Activated gamma-delta T cell treated with anti-CD3 and anti-CD28 coated beads, Interleukin-2, amount 50 U/mL, for 16 hours (primary cell): ENCODE data around the gene TM9SF4.

Experiments
- DNase-seq: peaks from one replicate; pipeline ENCODE4 v3.0.0-alpha.2; 2020; ENCODE audit warnings: low read depth

Gene TM9SF4

DNA sequence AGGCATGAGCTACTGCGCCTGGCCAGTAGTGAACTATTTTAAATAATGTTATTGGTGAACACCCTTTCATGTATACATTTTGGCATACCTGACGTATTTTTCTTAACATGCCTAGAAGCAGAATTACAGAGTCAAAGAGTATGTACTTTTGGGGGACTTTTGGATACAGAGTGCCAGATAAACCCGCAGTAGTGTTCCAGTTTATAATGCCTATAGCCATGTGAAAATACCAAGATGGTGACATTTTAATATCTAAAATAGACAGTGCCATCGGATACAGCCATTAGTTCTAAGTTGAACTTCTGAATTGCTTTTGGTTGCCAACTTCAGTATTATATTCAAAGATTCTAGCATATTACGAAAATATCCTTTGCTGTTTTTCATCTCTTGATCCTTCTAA, 20.3 kb downstream of the TM9SF4 start:
- no peak for DNase-seq

DNA sequence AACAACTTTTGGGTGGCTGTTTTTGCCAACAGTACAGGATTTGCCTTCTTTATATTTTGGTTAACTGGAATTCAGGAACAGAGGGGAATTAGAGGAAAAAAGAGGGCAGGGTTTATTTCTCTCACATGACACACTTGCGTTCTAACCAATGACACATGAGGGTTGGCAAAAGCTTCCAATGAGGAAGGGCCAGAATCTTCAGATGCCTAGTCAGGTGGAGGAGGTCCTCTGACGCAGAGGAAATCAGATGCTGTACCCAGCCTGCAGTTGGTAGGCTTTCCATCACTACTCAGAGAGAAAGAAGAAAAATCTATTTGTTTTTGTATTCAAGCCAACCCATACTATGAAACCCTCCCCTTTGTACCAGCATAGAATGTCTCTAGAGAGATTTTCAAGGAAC, 20.8 kb downstream of the TM9SF4 start:
- no peak for DNase-seq

DNA sequence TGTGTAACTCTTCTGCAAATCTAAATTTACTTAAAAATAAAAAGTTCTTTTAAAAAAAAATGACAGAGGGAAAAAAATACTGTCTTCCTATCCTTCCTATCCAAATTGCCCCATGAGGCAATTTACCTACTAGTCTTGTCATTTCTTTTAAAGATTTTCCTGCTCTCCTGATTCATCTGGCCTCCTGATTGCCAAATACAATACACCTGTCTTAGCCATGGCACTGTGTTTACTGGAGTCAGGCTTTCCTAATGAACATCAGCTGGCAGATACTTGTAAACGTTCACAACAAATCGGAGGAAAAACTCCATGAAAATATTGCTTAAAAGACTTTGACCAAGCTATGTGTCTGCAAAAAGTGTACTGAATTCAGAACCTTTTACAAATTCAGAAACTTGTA, 21.5 kb downstream of the TM9SF4 start:
- DNase-seq = no peak

DNA sequence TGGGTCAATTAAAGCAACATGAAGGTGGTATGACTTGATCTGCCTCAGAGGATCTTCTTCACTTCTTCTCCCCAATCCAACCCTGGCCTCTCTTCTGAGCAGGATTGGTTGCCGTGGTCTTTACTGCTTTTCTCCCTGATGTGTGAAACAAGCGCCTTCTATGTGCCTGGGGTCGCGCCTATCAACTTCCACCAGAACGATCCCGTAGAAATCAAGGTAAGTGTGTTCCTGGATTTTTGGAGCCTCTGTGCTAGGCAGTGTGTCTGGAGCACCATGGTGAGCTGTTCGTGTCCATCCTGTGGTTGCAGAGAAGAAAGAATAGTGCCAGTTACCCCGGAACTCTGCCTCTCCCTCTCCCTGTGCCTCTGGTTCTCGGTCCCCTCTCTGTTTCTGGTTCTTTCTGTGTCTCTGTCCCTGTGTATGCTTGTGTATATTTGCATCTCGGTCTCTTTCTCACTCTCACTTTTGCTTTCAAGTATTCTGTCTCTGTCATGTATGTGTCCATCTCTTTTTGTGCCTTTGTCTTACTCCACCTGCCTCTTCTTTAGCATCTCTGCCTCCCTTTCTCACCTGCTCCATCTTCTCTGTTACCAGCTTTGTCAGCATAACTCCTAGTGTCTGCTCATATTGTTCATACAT, 23.5 kb downstream of the TM9SF4 start:
- DNase-seq = no peak

DNA sequence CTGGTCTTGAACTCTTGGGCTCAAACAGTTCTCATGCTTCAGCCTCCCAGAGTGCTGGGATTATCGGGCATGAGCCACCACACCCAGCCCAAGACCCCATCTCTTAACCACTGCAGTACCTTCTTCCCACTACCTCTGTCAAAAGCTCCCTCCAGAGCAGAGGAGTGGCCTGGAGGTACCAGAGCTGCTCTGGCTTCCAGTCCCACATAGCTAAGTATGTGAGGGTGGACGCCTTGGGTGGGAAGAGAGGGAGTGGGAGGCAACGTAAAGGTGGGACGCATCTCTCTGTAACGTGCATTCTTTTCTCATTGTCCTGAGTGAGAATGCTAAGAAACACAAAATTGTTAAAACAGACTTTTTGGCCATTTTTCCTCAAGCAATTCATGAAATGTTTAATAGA, 24.5 kb downstream of the TM9SF4 start:
- no peak for DNase-seq

DNA sequence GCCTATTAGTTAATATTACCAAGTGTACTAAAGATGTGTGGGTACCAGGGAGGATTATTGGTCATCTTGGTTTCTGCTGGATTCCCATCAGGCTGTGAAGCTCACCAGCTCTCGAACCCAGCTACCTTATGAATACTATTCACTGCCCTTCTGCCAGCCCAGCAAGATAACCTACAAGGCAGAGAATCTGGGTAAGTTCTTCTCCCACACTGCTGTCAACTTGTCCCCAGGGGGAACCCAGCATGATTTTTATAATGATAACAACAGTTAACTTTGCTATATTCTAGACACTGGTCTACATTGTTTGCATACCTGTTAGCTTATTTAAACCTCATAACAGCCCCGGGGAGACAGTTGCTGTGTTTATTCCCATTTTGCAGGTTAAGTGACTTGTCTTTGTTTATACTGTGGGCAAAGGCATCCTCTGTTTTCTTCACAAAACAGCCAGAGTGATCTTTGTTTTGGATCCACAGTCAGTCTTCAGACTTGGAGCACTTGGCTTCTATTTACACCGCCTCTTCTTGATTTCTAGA, 26.5 kb downstream of the TM9SF4 start:
- DNase-seq = no peak

DNA sequence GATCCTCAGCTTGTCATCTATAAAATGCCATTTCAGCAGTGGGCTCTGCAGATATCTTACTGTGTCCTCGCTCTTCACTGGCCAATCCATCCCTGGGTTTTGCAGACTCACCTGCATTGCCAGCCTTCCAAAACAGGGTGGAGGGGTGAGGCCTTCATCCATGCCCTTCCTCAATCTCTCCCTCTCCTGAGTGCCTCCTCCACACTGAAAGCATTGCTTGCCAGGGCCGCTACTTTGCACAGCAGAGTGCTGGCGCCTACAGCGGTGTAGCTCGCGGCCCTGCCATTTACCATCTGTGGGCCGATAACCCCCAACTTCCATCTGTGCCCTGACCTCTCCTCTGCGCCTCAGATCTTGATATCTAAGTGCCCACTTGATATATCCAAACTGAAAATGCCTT, 29.4 kb downstream of the TM9SF4 start:
- no peak for DNase-seq

DNA sequence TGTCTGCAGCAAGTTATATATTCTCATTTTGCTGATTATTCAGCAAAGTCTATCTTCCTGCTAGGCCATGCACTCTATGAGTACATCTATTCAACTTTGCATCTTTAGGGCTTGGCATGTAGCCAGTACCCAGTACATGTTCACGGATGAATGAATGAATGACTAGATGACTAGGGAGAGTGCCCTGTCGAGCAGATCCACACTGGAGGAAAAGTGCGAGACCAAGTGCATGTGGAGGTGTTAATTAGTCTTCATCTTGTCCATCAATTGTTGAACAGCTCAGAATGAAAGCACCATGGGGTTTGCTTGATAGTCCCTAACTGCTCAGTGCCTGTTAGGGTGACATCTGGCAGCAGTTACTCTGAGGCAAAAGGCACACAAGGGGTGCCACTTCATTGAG, 30.4 kb downstream of the TM9SF4 start:
- no peak for DNase-seq

DNA sequence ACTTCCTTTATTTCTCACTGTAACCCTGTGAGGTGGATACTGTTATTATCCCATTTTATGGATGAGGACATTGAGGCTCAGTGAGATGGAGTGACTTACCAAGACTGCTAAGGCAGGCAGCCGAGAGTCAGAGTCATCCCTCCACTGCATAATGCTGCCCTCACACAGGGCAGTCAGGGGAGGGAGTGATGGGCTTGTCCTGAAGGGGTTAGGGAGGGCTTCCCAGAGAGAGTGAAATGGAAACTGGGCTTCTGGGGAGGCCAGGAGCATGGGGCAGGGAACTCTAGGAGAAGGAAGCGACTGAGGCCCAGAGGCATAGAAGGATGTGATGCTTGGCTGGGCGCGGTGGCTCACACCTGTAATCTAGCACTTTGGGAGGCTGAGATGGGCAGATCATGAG, 31.1 kb downstream of the TM9SF4 start:
- no peak for DNase-seq

DNA sequence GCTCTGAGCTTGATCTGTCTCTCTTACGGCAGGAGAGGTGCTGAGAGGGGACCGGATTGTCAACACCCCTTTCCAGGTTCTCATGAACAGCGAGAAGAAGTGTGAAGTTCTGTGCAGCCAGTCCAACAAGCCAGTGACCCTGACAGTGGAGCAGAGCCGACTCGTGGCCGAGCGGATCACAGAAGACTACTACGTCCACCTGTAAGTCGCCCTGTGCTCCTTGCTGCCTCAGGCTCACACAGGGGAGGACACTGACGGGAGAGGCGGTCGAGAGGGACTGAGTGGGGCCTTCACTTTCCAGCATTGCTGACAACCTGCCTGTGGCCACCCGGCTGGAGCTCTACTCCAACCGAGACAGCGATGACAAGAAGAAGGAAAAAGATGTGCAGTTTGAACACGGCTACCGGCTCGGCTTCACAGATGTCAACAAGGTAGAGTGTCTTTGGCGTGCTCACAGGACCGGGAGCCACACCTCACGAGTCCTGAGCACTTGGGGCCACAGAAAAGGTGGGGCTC, 32.0 kb downstream of the TM9SF4 start:
- no peak for DNase-seq

DNA sequence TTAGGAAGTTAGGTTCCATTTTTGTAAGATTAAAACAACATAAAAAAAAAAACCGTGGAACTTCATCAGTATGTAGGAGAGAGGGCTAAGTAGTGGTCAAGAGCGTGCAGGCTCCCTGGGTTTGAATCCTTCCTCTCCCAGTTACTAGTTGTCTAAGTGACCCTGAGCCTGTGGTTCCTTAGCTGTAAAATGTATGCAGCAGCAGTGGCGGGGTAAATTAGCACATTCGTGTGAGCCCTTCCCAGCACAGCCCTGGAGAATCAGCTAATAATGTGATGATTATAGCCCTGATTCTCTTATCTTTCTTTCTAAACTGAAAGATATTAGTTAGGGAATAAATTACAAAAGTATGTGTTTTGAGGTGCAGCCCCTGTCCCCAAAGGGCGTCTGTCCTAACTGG, 32.6 kb downstream of the TM9SF4 start:
- DNase-seq = no peak

DNA sequence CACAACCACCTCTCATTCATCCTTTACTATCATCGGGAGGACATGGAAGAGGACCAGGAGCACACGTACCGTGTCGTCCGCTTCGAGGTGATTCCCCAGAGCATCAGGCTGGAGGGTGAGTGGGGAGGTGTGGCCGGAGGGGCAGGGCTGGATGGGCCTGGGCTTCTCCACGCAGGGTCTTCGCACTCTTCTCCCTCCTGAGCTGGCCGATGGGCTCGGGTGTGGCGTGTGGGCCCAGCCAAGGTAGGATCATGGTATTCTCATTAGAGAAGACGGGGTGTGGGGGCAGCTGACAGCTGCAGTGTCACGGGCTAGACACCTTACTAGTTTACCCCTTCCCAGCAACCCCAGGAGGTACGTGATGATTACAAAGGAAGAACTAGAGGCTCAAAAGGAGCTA, 33.5 kb downstream of the TM9SF4 start:
- no peak for DNase-seq

DNA sequence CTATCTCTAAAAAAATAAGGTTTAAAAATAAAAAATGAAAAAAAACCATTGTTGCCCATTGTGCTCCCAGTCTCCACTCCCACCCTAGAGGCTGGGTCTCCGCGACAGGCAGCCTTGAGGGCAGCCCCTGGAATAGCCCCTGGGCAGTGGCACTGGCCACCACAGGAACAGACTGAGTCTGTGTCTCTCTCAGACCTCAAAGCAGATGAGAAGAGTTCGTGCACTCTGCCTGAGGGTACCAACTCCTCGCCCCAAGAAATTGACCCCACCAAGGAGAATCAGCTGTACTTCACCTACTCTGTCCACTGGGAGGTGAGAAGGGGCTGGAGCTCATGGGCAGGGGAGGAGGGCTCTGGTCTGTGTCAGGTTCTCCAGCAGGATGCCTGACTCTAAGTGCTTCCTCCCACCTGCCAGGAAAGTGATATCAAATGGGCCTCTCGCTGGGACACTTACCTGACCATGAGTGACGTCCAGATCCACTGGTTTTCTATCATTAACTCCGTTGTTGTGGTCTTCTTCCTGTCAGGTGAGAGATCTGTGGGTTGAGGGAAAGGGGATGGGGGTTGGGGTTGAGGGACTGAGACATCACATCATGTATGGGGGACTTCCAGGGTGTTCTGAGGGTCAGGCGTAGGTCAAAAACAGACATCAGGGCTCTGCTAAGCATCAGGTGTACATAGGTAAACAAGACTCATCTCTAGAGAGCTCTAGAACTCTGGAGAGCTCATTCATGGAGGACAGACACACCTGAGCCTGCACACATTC, 35.6 kb downstream of the TM9SF4 start:
- DNase-seq = no peak

DNA sequence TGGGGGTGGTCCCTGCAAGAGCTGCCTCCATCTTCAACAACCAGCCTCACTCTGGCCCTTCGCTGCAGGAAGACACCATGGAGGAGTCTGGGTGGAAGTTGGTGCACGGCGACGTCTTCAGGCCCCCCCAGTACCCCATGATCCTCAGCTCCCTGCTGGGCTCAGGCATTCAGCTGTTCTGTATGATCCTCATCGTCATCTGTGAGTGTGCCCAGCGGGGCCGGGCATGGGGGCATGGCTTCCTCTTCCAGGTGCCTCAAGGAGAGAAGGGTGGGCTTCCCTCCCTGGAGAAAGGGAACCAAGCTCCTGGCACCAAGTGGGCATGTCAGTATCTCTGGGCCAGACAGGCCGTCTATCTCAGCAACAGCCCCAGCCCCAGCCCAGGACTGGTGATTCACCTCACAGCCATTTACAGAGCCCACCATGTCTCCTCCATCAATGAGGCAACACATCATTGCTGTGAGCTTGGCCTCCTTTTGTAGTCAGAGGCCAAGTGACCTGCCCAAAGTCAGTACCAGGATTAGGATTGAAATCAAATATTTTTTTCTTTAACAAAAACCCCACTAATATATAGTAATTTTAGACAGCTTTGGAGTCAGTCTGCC, 40.2 kb downstream of the TM9SF4 start:
- DNase-seq = no peak

DNA sequence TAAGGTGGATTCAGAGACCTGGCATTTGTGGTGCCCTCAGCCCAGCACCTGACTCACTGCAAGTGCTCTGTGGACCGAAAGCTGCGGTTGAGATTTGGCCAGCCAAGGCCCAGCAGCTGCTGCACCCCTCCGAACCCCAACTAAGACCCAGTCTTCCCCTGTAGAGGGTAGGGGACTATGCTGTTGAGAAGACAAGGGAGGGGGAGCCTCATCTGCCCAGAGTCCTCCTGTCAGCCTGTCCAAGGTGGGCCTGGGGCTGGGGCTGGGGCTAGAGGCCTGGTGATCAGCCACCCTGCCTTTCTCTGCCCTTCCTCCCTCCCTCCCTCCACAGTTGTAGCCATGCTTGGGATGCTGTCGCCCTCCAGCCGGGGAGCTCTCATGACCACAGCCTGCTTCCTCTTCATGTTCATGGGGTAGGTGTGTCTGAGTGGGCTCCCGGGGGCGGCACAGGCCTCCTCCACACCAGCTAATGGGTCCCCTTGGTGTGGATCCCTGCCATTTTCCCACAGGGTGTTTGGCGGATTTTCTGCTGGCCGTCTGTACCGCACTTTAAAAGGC, 40.9 kb downstream of the TM9SF4 start:
- no peak for DNase-seq

DNA sequence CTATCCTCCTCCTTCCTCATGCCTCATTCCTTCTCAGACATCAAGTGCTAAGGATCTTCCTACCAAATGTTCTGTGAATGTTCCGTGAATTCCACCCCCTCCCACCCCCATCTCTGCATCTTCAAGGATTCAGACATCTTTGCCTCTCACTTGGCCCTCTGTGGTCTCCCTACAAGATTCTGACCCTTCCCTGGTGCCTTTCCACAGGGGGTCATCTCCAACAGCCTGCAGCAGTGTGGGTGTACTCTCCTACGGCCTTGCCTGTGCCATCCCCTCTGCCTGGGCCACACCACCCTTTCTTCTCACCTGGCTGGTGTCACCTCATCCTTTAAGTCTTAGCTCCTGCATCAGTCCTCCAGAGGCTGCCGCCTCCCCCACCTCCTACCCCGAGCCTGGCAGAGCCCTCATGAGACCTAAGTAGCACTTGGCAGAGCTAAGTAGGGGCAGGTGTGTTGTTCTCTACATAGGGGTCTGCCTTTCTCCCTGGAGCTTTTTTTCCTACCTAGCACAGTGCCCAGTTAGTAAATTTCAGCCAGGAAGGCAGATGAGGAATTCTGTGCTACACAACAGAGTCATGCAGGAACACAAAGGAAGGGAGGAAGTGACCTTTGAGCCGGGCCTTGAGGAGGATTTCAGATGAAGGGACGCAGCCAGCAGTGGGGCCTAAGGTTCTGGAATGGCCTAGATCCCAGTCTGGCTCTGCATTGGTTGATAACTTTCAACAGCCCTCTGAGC, 43.1 kb downstream of the TM9SF4 start:
- DNase-seq = no peak

DNA sequence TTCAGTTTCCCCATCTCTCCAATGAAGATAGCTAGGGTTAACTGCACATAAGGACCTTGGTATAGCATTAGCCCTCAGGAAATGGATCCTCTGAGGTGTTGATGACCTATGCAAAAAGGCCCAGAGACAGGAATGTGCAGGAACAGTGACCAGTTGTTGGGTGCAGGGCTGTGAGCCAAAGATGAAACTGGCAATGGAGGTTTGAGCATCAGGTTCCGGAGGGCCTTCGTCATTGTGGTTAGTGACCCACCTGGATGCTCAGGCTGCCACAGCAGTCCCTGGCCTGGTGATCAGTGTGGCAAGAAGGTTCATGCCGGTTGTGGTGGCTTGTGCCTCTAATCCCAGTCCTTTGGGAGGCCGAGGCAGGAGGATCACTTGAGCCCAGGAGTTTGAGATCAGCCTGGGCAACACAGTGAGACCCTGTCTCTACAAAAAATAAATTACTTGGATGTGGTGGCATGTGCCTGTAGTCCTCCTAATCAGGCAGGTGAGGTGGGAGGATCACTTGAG, 43.7 kb downstream of the TM9SF4 start:
- DNase-seq = no peak

DNA sequence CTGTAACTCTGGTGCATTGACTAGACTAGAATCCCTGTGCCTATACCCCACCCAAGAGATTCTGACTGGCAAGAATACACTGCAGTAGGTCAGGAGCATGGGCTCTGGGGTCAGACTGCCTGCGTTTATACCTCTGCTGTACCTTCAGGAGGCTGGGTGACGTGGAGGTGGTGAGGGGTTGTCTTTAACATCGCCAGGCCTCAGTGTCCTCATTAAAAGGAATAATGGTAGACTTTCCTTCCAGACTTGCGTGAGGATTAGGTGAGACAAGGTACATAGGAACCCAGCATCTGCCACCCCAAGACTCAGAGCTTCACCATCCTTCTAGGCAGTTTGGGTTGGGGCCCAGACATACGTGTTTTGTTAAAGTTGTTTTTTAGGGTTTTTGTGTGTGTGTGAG, 44.3 kb downstream of the TM9SF4 start:
- no peak for DNase-seq

DNA sequence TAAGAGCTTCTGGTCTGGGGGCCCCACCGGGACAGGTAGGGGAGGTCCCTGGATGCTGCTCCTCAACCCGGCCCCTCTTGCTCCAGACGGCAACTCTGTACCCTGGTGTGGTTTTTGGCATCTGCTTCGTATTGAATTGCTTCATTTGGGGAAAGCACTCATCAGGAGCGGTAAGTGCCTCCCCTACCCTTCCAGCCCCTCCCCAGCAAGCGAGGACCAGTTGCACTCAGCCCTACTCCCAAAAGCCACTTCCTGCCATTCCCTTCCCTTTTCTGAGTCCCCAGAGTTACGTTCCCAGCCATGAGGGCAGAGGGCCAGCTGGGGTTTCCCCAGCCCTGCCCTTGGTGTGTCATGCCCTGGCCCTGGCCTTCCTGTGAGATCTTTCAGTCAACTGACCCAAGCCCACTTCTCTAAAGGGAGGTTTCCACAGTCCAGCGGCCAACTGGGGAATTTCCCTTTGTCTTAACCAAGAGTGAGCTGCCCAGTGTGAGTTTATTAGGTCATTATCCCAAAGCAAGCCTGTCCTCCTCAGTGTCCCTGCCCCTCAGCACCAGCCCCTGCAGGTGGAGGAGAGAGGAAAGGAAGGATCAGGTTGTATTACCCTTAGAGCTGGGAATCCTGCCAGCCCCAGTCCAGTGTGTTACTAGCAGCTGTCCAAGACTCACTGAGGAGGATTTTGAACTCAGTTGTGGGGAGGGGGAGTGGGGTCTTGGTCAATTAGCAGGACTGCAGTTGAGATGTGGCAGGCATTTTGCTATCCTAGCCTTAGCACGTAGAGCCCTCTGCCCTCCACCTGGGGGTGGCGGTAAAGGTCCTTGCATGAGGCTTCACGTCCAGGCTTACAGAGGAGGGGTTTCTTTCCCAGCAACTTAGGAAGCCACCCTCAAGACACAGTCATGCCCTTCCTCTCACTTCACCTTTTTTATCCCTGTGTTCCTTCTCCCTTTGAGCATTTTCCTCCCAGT, 45.8 kb downstream of the TM9SF4 start:
- no peak for DNase-seq

DNA sequence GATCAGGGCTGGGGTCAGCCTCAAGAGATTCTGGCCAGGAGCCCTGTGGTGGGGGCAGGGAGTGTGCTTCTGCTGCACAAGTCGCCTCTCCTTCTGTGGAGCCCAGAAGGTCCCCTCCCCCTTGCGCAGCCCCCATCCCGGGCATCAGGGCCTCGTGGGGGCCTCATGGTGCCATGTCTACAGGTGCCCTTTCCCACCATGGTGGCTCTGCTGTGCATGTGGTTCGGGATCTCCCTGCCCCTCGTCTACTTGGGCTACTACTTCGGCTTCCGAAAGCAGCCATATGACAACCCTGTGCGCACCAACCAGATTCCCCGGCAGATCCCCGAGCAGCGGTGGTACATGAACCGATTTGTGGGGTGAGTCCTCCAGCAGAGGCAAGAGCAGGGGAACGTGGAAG, 48.1 kb downstream of the TM9SF4 start:
- no peak for DNase-seq

DNA sequence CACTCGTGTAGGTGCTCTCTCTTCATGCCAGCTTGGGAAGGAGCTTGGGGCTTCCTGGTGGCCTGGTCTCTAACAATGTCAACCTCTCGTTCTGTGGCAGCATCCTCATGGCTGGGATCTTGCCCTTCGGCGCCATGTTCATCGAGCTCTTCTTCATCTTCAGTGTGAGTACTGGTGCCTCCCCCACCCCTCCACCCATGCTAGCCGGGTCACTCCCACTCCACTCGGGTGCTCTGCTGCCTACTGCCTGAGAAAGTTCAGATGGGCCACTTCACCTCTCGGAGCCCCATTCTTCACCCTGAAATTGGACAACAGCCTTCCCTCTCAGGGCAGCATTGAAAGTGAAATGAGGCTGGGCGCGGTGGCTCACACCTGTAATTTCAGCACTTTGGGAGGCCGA, 48.8 kb downstream of the TM9SF4 start:
- DNase-seq = no peak
